Measurements from ENCODE around the gene CNGA1. TPM values are rescaled to one million over a fixed set of nuclear protein-coding genes. Genes with fewer than 3 reads are reported as not detected.

Gene CNGA1
- total and polyA plus RNA-seq, 8 donors = 0.73 to 2.0 (median 1.5) TPM; not detected in 1

DNA sequence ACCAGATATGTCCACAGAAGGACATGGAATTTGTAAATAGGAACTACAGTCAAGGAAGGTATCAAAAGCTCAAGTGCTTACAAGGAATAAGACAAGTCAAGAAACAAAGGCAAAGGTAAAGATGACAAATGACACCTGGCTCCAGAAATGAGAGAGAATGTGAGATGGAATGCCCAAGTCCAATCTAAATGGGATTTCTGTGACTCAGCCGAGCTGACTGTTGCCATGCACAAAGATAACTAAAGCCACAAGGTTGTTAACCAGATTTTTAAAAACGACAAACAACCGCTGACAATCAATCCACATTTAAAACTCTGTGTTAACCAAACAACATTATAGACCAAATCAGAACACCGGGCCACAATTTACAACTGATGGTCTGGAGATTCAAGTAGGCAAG is 103.2 kb downstream of the CNGA1 start:
- no peaks in the 10 kb centered on the region for H3K9me3 ChIP-seq
- no peak for DNase-seq
- H3K36me3 ChIP-seq = peaks cover 0 to 15% of the 10 kb centered on the region in 2 donors
- H3K27ac ChIP-seq = peak overlapping the region in 1 of 2 donors; percentile 88
- intact Hi-C loops (cut with DNase I) = no loop called here
- H3K27me3 ChIP-seq = no peaks in the 10 kb centered on the region
- no peak for TF ChIP-seq CTCF (IDR thresholded peaks at IDR 0.05)
- ATAC-seq = no peak
- peaks cover 7 to 31% of the 10 kb centered on the region in 2 donors for H3K4me1 ChIP-seq
- peak overlapping the region; percentile 92 to 95 for H3K4me3 ChIP-seq

DNA sequence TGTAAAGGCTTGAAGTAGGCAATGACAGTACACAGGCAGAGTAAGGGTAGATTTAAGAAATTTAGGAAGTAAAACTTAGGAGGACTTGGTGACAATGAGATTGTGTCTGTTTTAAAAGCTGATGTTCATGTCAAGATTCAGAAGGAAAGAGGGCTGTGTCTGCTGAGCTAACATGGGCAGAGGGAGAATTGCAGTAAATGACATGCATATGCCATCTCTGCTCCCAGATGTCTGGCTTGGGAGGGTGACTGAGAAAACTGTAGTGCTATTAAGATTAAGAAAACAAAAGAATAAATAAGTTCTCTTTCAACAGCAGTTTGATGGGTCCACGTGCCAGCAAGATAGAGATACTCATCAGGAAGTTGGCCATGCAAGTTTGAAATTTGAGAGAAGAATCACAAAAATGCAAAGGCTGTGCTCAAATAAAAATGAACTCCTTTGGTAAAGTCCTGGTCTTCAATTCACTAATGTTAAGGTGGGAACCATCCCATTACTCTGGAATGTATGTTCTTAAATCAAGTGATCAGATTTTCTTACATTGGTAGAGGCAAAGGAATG is 109.3 kb downstream of the CNGA1 start:
- intact Hi-C loops (cut with DNase I) = no loop called here
- DNase-seq (no peak), ATAC-seq (no peak)
- Histone ChIP-seq H3K4me1 (peaks cover 0 to 9% of the 10 kb centered on the region in 2 donors), H3K4me3 (no peak overlapping the region), H3K27ac (no peak overlapping the region), H3K36me3 (peaks cover 3 to 56% of the 10 kb centered on the region in 2 donors), H3K27me3 (no peaks in the 10 kb centered on the region), H3K9me3 (no peaks in the 10 kb centered on the region)
- no peak for TF ChIP-seq CTCF (IDR thresholded peaks at IDR 0.05)

- ATAC-seq (no peak), DNase-seq (no peak)
- Histone ChIP-seq H3K27me3 (no peaks in the 10 kb centered on the region), H3K27ac (no peak overlapping the region), H3K36me3 (peaks cover 0 to 98% of the 10 kb centered on the region in 2 donors), H3K4me3 (no peak overlapping the region), H3K9me3 (no peaks in the 10 kb centered on the region), H3K4me1 (no peaks in the 10 kb centered on the region)
- intact Hi-C loops (cut with DNase I) = no loop called here
- TF ChIP-seq CTCF (IDR thresholded peaks at IDR 0.05) = no peak
Observed at GRCh38 chr4:47899639-47900038, 116.8 kb downstream of the CNGA1 start.

DNA sequence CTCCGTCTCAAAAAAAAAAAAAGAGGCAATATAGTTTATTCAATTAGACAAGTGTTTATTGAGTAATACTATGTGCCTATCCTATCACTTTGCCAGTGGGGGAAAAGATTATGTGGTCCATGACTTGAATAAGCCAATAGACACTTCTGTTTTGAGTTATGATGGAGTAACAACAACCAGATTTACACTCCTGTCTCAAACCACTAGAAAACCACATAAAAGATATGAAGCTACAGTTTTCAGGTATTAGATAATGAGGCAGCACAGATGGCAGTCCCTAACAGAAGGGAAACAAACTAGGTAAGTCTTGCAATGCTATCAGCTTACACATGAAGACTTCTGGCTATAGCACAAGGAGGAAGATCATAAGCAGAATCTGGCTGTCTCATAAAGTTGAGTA is 124.6 kb downstream of the CNGA1 start:
- no peak overlapping the region for H3K27ac ChIP-seq
- ATAC-seq = no peak
- H3K4me3 ChIP-seq = no peak overlapping the region
- DNase-seq = no peak
- no peaks in the 10 kb centered on the region for H3K9me3 ChIP-seq
- peaks cover 0 to 89% of the 10 kb centered on the region in 2 donors for H3K36me3 ChIP-seq
- H3K27me3 ChIP-seq = no peaks in the 10 kb centered on the region
- no peaks in the 10 kb centered on the region for H3K4me1 ChIP-seq
- intact Hi-C loops (cut with DNase I) = no loop called here
- TF ChIP-seq CTCF (IDR thresholded peaks at IDR 0.05) = no peak

Other genes starting within 250 kb of the CNGA1 start
- 1 to 10 TPM; 1.4 to 6.3 TPM for gene CORIN, start 178.6 kb downstream of the CNGA1 start, total RNA-seq
- 1 to 10 TPM; 2.8 to 5.9 (median 3.3) TPM for gene CORIN, start 178.6 kb downstream of the CNGA1 start, polyA plus RNA-seq (ENCODE audit: insufficient read length in 6 of 6)
- 10 to 100 TPM; 10.1 to 19.0 TPM for gene NFXL1, start 102.1 kb downstream of the CNGA1 start, total RNA-seq
- gene NFXL1, start 102.1 kb downstream of the CNGA1 start, polyA plus RNA-seq (ENCODE audit: insufficient read length in 6 of 6) = 10 to 100 TPM; 22.1 to 31.6 (median 27.4) TPM
- 1 to 10 TPM; 1.6 to 3.1 TPM for gene NIPAL1, start 91 bp upstream of the CNGA1 start, total RNA-seq
- 1 to 10 TPM; 2.5 to 4.1 (median 3.6) TPM for gene NIPAL1, start 91 bp upstream of the CNGA1 start, polyA plus RNA-seq (ENCODE audit: insufficient read length in 6 of 6)
- 1 to 10 TPM; 2.4 to 3.0 TPM for gene TXK, start 117.6 kb upstream of the CNGA1 start, total RNA-seq
- 1 to 10 TPM; 3.2 to 5.5 (median 4.4) TPM for gene TXK, start 117.6 kb upstream of the CNGA1 start, polyA plus RNA-seq (ENCODE audit: insufficient read length in 6 of 6)

Measured in left lung (tissue), 10 donors.